Measurements from ENCODE around the gene CCT6B.

Gene CCT6B

GRCh38 chr17:34913001-34913400 is 48.3 kb downstream of the CCT6B start:
- no peak for ATAC-seq (ENCODE audit: insufficient read depth, low read depth)
- peaks cover 12% of the 10 kb centered on the region for H3K27me3 ChIP-seq (ENCODE audit: insufficient read depth, low read length, poor library complexity)

DNA sequence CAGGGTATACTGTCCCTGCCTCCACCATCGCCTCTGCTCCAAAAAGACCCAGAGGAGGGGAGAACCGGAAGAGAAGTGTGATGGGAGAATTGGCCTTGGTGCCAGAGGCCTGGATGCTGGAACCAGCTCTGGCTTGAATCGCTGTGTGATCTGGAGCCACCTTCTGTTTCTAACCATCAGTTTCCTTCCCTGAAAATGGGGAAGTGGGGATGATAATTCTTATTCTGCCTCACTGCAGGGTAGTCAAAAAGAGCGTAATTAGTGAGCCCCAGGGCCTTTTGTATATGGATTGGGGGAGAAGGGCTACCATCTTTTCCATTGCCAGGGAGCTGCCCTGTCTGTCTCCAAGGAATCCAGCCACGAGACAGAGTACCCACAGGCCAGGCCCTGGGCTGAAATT is 52.2 kb downstream of the CCT6B start:
- no peak for TF ChIP-seq EZH2 (IDR thresholded peaks at IDR 0.05; ENCODE audit: borderline replicate concordance, low read depth, low read length, severe bottlenecking)
- TF ChIP-seq, protein P1, sequence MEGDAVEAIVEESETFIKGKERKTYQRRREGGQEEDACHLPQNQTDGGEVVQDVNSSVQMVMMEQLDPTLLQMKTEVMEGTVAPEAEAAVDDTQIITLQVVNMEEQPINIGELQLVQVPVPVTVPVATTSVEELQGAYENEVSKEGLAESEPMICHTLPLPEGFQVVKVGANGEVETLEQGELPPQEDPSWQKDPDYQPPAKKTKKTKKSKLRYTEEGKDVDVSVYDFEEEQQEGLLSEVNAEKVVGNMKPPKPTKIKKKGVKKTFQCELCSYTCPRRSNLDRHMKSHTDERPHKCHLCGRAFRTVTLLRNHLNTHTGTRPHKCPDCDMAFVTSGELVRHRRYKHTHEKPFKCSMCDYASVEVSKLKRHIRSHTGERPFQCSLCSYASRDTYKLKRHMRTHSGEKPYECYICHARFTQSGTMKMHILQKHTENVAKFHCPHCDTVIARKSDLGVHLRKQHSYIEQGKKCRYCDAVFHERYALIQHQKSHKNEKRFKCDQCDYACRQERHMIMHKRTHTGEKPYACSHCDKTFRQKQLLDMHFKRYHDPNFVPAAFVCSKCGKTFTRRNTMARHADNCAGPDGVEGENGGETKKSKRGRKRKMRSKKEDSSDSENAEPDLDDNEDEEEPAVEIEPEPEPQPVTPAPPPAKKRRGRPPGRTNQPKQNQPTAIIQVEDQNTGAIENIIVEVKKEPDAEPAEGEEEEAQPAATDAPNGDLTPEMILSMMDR (IDR thresholded peaks at IDR 0.05; ENCODE audit: borderline replicate concordance, extremely low read depth, low read length, poor library complexity, severe bottlenecking) = no peak
- Histone ChIP-seq H3K9ac (ENCODE audit: low read depth, low read length) (no peak overlapping the region), H2AFZ (ENCODE audit: low read depth, low read length) (no peak overlapping the region), H3K9me3 (ENCODE audit: insufficient read depth, low read length, severe bottlenecking) (no peaks in the 10 kb centered on the region), H3K4me3 (ENCODE audit: low read depth in 1 of 2, low read length in 2 of 2) (no peak overlapping the region), H3K79me2 (ENCODE audit: insufficient read depth, low read length) (no peaks in the 10 kb centered on the region), H3K27ac (ENCODE audit: low read length) (no peak overlapping the region), H3K4me1 (ENCODE audit: insufficient read depth, low read length) (no peaks in the 10 kb centered on the region), H4K20me1 (ENCODE audit: insufficient read depth, low read length) (no peaks in the 10 kb centered on the region), H3K36me3 (ENCODE audit: insufficient read depth, low read length) (no peaks in the 10 kb centered on the region), H3K4me2 (ENCODE audit: insufficient read depth, low read length) (no peak overlapping the region), H3K27me3 (ENCODE audit: insufficient read depth, low read length, poor library complexity) (peaks cover 14% of the 10 kb centered on the region)
- ATAC-seq (ENCODE audit: insufficient read depth, low read depth) (no peak), DNase-seq (no peak)

More at GRCh38 chr17:34913001-34913400, 48.3 kb downstream of the CCT6B start:
- H4K20me1 ChIP-seq (ENCODE audit: insufficient read depth, low read length) = no peaks in the 10 kb centered on the region
- no peaks in the 10 kb centered on the region for H3K9me3 ChIP-seq (ENCODE audit: insufficient read depth, low read length, severe bottlenecking)
- H3K79me2 ChIP-seq (ENCODE audit: insufficient read depth, low read length) = no peaks in the 10 kb centered on the region
- H2AFZ ChIP-seq (ENCODE audit: low read depth, low read length) = no peak overlapping the region
- no peaks in the 10 kb centered on the region for H3K36me3 ChIP-seq (ENCODE audit: insufficient read depth, low read length)
- no peak overlapping the region for H3K4me2 ChIP-seq (ENCODE audit: insufficient read depth, low read length)
- H3K4me3 ChIP-seq (ENCODE audit: low read depth in 1 of 2, low read length in 2 of 2) = no peak overlapping the region
- no peak for DNase-seq
- H3K4me1 ChIP-seq (ENCODE audit: insufficient read depth, low read length) = no peaks in the 10 kb centered on the region
- TF ChIP-seq, protein P1 (IDR thresholded peaks at IDR 0.05; ENCODE audit: borderline replicate concordance, extremely low read depth, low read length, poor library complexity, severe bottlenecking) = no peak
- TF ChIP-seq EZH2 (IDR thresholded peaks at IDR 0.05; ENCODE audit: borderline replicate concordance, low read depth, low read length, severe bottlenecking) = no peak
- no peak overlapping the region for H3K9ac ChIP-seq (ENCODE audit: low read depth, low read length)
- no peak overlapping the region for H3K27ac ChIP-seq (ENCODE audit: low read length)

GRCh38 chr17:34902831-34903547 is 58.3 kb downstream of the CCT6B start:
- H3K79me2 ChIP-seq (ENCODE audit: insufficient read depth, low read length) = no peaks in the 10 kb centered on the region
- H3K27ac ChIP-seq (ENCODE audit: low read length) = no peak overlapping the region
- no peaks in the 10 kb centered on the region for H4K20me1 ChIP-seq (ENCODE audit: insufficient read depth, low read length)
- no peak for DNase-seq
- H2AFZ ChIP-seq (ENCODE audit: low read depth, low read length) = no peak overlapping the region
- no peaks in the 10 kb centered on the region for H3K36me3 ChIP-seq (ENCODE audit: insufficient read depth, low read length)
- H3K4me1 ChIP-seq (ENCODE audit: insufficient read depth, low read length) = no peaks in the 10 kb centered on the region
- ATAC-seq (ENCODE audit: insufficient read depth, low read depth) = no peak
- H3K9me3 ChIP-seq (ENCODE audit: insufficient read depth, low read length, severe bottlenecking) = no peaks in the 10 kb centered on the region
- TF ChIP-seq, protein P1 (IDR thresholded peaks at IDR 0.05; ENCODE audit: borderline replicate concordance, extremely low read depth, low read length, poor library complexity, severe bottlenecking) = no peak
- no peak for TF ChIP-seq EZH2 (IDR thresholded peaks at IDR 0.05; ENCODE audit: borderline replicate concordance, low read depth, low read length, severe bottlenecking)
- H3K9ac ChIP-seq (ENCODE audit: low read depth, low read length) = no peak overlapping the region
- peaks cover 17% of the 10 kb centered on the region for H3K27me3 ChIP-seq (ENCODE audit: insufficient read depth, low read length, poor library complexity)
- H3K4me3 ChIP-seq (ENCODE audit: low read depth in 1 of 2, low read length in 2 of 2) = no peak overlapping the region
- no peak overlapping the region for H3K4me2 ChIP-seq (ENCODE audit: insufficient read depth, low read length)

Measured in DND-41 (cell line).